HG02884 (cell line): ENCODE results near the gene TSPAN2.
"Not testable (repeated sequence)": the region's sequence is repeated elsewhere in the genome, so short reads cannot be mapped to it uniquely, and the experiment has no call there.

Source experiments
- ATAC-seq: cut with Tn5 transposase; IDR thresholded peaks from one replicate; pipeline ENCODE4 v1.9.1; 2021; ENCODE audit warnings: mild to moderate bottlenecking, moderate library complexity; ENCODE audit not compliant: unreplicated experiment

The TSPAN2 gene

DNA sequence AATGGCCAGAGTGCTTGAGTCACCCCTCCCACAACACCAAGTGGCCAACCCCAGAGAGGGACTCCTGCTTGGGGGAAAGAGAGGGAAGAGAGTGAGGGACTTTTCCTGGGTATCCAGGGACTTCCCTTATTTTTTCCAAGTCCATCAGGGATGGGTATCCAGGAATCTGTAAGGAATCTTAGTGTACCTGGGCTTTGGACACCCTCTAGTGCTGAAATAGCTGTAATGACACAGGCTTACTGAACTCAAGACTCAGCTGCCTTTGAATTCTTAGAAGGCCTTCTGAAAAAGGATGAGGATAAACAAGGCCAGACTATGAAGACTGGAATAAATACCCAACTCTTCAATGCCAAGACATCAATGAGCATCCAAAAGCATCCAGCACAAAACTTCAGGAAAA, 47.6 kb downstream of the TSPAN2 start:
- ATAC-seq: no peak

DNA sequence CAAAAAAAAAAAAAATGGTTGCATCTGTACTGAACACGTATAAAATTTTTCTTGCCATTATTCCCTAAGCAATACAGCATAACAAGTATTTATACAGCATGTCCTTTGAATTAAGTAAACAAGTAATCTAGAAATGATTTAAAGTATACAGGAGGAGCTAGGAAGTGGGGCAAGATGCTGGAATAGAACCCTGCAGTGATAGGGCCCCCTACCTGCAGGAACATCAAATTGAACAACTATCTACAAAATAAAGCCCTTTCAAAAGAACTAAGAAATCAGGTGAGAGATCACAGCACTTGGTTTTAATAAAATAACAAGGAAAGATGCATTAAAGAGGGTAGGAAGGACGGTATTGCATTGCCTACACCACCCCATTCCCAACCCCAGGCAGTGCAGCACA, 48.8 kb downstream of the TSPAN2 start:
- no peak for ATAC-seq

DNA sequence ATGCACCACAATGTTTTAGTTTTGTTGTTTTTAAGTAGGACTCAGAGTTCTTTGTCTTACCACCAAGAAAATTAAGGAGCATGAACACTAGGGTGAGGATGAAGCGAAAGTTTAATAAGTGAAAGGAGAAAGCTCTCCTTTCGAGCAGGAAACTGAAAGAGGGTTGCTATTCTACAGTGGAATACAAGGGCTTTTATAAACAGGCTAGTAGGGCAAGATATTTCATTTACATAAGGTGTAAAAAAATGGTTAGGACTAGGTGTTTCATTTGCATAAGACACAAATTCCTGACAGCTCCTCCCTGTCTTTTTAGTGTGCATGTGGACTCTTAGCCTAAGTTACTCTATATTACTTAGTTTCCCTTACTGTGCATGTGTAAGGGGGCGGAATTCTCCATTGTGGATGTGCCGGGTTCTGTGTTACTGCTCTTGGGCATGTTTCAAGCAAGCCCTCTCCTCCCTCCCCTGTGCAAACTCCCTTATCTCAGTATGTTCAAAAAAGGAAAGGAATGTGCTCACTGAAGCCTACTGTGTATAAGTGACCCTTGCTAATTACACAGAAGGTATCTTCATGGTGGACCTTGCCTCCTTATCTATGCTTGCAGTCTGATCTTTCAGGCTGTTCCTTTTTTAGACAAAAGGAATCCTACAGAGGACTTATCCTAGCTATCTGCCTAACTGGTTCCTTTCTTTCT, 52.3 kb downstream of the TSPAN2 start:
- ATAC-seq: no peak

DNA sequence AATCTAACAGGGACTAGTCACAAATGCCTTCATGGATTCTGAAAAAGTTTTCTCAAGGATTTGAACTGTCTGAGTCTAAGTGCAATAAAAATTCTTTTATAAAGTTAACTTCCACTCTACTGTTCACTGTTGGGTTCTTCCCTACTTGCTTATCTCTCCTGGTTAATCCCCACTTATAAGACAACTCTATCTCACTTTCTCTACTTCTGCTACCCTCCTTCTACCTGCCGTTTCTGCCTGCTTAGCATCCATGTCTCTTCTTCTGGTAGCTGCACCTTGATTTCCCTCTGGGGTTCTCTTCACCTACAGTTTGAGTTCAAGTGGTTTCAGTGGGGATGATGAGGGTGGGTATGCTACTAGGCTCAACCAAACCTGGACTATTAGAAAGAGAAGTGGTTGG, 53.7 kb downstream of the TSPAN2 start:
- no peak for ATAC-seq

DNA sequence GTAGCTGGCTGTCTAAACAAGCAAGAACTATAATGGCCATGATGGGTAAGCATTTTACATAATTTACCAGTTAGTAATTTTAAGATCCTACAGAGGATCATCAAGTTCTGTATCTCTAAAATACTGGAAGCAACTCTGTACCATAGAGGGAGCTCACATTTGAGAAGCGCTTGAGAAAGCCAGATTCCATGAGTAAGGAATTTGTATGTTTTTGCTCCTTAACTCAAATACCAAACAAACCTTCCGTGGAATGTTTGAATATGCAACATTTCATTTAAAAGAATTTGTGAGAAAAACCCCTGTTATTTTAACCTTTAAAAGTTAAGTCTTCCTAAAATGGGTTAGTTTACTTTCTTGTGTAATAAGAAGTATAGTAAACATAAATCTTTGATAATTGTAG, 57.7 kb downstream of the TSPAN2 start:
- ATAC-seq: no peak

DNA sequence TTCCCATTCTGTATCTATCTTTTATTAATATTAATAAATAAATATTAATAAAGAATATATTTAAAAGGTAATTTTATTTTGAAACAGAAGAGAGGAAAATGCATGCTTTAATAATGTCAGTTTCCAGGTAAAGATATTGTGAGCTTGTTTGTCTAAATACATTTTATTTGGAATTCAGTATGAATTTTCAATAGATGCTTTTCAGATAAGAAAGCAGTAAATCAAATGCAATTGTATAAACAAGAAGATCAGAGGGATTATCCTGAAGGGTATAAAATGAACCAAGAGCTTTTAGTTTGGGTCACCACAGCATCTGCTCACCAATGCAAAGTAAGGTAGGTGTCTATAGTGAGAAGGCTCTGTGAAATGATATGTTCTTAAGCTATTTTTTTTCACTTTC, 59.8 kb downstream of the TSPAN2 start, which contains the start of gene TSHB:
TSS of gene TSHB (plus strand) at position 301 of the 400 bp plus-strand sequence. CDS start 3,537 bp downstream, outside the sequence.
- no peak for ATAC-seq

DNA sequence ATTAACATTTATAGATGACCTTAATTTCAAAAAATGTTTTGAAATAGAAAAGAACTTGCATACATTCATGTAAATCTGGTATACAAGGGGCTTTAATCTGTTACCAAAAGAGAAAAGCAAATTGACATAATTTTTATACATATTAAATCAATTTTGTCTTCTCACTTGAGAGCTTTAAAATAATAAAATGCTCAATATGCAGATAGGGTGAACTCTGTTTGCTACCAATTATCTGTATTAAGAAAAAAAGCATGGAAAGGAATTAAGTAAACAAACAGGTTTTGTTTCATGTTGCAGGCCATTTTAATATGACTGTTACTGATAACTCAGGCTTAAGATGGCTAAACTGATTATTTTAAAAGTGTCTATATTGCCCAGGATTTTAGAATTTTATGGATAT, 65.7 kb downstream of the TSPAN2 start:
- no peak for ATAC-seq

DNA sequence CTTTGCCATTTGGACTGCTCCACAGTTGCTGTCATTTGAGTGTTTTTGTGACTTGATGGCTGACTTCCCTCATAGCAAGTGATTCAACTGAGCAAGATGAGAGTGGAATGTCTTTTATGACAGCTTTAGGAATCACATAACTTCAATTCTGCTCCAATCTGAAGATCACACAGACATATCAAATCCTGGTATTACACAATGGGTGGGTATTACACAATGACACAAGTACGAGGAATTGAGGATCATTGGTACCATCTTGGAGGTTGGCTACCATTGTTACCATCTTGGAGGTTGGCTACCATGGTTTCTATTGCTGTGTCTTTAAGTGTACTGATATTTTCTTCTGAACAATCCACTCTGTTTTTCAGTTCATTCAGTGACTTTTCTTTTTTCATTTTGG, 68.2 kb downstream of the TSPAN2 start:
- no peak for ATAC-seq

DNA sequence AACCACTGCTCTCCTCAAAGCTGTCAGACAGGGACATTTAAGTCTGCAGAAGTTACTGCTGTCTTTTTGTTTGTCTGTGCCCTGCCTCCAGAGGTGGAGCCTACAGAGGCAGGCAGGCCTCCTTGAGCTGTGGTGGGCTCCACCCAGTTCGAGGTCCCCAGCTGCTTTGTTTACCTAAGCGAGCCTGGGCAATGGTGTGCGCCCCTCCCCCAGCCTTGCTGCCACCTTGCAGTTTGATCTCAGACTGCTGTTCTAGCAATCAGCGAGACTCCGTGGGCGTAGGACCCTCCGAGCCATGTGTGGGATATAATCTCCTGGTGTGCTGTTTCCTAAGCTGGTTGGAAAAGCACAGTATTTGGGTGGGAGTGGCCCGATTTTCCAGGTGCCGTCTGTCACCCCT, 69.8 kb downstream of the TSPAN2 start:
- ATAC-seq: not testable (repeated sequence)

DNA sequence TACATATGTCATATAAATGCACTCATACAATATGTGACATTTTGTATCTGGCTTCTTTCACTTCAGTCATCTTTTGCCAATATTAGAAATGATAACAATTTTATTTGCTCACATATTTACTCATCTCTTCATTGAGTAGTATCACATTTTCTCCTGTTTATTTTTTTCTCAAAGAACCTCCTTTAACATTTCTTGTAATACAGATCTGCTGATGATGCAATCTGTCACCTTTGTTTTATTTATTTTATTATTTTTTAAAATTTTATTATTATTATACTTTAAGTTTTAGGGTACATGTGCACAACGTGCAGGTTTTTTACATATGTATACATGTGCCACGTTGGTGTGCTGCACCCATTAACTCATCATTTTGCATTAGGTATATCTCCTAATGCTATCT, 75.5 kb downstream of the TSPAN2 start:
- no peak for ATAC-seq

DNA sequence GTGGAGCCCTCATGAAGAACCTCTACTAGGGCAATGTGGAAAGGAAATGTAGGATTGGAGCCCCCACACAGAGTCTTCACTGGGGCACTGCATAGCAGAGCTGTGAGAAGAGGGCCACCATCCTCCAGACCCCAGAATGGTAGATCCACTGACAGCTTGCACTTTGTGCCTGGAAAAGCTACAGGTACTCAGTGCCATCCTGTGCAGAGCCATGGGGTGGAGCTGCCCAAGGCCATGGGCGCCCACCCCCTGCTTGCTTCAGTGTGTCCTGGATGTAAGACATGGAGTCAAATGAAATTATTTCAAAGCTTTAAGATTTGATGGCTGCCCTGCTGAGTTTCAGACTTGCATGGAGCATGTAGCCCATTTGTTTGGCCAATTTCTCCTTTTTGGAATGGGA, 76.9 kb downstream of the TSPAN2 start:
- no peak for ATAC-seq

DNA sequence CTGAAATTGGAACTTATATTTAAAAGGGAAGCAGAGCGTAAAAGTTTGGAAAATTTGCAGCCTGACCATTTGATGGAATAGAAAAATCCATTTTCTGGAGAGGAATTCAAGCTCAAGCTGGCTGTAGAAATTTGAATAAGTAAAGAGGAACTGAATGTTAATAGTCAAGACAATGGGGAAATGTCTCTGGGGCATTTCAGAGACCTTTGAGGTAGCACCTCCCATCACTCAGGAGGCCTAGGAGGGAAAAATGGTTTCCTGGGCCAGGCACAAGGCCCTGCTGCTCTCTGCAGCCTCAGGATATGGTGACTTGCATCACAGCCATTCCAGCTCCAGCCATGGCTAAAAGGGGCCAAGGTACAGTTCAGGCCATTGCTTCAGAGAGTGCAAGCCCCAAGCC, 77.3 kb downstream of the TSPAN2 start:
- ATAC-seq: no peak

DNA sequence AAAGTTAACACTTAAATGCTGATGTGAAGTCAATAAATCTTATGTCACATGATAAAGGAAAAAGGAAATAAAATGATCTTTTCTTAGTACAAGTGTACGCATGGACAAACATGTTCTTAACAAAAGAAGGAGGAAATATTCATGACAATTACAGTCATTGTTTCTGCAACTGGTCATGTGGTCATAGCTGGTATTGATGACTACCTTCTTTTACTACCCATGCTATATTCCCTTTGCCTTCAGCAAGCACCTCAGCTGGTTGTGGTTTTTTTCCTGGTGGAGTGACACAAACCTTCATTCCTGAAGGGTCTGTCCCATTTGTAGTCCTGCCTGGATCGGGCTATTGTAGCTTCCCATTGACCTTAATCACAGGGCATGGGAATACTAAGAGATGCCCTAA, 83.1 kb downstream of the TSPAN2 start:
- ATAC-seq: no peak
